ENCODE results near the gene BCL11B.

DNA sequence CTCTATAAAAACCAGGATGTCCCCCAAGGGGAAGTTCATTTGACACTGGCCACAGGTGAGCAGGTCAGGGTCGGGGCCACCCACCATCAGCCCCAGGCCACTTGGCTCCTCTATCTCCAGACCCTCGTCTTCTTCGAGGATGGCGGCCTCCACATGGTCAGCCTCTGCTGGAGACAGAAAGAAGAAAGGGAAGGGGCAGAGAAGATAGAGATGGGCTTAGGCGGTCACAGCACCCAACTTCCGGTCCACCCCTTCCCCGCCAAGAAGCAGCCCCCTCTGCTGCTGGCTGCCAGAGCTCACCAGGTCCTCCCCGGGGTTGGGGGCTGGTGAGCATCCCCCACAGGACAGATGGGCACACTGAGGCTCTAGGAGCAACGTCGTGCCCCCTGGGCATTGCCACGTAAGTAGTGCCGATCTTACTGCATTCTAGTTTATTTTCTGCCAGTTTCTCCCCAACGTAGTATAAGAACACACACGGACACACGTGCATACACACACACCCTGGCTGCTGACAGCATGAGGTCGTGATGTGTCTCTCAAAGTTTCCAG is 14.2 kb downstream of the BCL11B start:
- TF ChIP-seq, protein P1, sequence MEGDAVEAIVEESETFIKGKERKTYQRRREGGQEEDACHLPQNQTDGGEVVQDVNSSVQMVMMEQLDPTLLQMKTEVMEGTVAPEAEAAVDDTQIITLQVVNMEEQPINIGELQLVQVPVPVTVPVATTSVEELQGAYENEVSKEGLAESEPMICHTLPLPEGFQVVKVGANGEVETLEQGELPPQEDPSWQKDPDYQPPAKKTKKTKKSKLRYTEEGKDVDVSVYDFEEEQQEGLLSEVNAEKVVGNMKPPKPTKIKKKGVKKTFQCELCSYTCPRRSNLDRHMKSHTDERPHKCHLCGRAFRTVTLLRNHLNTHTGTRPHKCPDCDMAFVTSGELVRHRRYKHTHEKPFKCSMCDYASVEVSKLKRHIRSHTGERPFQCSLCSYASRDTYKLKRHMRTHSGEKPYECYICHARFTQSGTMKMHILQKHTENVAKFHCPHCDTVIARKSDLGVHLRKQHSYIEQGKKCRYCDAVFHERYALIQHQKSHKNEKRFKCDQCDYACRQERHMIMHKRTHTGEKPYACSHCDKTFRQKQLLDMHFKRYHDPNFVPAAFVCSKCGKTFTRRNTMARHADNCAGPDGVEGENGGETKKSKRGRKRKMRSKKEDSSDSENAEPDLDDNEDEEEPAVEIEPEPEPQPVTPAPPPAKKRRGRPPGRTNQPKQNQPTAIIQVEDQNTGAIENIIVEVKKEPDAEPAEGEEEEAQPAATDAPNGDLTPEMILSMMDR (IDR thresholded peaks at IDR 0.05; ENCODE audit: insufficient read depth, low read length, poor library complexity, severe bottlenecking) = no peak
- TF ChIP-seq EZH2phosphoT487 (conservative IDR thresholded peaks at IDR 0.05; ENCODE audit: low read length) = no peak

Data from SU-DHL-6 (cell line).